HG02610 (cell line): ENCODE results near the gene LPP.

Source experiments
- ATAC-seq: cut with Tn5 transposase; IDR thresholded peaks from one replicate; pipeline ENCODE4 v1.9.1; 2021; ENCODE audit warnings: mild to moderate bottlenecking, moderate library complexity; ENCODE audit not compliant: unreplicated experiment

Gene LPP

DNA sequence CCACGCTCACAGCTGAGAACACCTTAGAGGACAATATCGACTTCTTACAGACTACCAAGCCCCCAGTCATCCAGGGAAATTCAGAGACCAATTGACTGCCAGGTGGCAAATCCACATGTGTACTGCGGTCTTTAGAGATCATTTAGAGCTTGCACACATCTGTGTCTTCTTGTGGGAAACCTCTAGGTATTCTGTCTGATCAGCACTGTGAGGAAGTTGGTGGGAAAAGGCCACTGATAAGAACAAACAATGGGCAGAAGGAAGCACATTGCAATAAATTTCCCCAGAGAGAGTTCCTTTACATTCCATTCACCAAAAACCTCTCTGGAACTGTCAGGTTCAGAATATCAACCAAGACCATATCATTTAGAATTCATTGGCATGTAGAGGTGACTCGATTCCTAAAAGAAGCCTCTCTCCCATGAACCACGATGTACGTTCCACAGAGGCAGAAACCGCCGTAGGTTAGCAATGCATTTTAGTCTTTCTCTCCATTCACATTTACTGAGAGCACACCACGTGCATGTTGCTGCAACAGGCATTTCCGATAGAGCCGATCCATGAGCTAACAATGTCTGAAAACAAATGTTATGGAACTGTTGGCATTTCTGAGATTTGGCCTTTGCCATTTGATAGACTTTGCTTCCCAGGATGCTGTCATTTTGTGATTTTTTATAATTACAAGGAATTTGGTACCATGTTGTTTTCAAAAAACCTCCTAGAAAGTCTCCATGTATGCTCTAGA, 730.5 kb downstream of the LPP start:
- no peak for ATAC-seq

DNA sequence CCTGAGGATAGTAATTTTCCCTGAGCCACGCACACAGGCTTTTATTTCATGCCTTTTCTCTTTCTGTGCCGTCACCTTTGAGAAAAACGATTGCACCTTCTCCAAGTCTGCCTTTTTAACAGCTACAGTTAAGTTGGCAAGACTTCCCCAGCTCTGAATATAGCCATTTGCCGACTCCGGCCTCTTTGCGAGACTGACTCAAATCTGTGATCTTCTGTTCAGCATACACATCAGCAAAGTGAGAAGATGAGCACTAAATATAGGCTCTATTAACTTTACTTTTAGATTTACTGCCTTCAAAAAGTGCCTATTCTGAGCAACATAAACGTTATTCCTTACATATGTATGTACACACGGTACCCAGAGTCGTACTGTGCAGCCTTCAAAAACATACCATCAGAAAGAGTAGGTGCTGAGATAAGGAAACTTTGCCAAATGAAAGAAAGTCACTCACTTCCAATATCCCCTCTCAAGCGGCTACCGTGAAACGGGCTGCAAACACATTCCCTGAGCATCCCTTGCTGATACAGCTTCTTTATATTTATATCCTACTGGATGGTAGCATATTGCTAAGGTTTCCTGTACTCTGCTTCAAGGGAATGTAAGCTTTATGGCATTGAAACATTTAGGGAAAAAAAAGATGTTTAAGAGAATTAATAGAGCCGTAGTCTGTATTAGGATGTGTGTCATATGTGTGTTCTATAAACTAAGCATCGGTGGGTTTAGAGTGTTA, 734.5 kb downstream of the LPP start:
- ATAC-seq = no peak

DNA sequence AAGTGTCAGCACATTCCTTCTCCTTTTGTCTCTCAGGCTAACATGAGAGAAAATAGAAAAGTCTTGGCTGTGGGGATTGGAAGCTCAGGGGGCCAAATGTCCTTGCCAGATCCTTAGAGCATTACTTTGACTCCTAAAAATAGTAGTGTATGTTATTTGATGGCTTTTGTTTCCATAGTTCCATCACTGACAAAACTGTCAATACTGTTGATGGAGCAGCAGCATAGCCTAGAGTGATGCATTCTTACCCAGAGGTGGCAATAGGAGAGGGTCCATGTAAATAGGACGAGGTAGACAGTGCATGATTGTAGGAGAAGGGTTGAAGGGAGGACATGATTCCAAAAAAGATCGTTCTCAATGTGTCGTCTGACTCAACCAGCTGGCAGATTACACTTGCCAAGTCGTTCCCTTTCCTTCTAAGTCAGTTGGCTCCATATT, 735.1 kb downstream of the LPP start:
- no peak for ATAC-seq

DNA sequence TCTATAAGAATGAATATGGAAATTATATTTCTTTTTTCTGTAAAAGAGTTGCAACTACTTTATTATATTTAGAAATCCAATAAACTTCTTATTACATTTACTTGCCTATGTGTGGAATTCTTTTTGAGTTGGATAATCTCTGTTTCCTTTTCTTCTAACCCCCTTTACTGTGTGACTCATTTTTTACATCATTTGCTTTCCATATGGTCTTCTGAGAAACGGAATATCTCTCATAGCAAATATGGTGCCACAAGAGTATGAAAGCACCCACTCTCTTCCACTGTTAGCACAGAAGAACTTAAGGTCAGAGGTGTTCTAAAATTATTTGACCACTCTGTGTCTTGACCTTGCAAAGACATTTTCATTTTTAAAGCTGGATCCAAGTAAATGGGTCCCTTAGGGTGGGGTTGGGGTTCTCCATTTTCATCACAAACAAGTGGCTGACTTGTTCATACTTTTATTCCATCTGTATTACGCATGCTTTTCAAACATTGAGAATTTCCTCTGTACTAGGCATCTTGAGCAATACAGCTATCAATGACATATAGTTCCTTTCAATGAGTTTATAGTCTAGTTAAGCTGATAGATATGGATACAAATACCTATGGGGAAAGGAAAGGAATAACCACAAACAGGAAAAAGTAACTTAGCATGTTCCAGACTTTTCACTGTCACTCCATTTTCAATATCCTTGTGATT, 736.8 kb downstream of the LPP start:
- no peak for ATAC-seq

DNA sequence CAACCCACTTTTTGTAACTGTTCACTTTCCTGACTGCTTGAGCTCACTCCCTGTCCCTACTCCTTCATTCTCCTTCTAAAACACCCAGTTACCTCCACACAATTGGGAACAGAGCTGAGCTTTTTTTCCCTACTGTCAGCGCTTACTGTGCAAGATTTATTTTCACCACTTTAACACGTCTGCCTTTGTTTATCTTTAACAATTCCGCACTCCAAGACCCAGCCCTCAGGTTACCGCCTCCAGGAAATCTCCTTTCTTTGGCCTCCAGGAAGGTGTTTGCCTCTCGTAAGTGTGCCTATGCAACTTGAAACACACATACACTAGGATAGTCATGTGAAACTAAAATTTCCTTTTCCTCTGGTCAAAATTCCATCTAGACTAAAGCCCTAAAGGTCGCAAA, 745.9 kb downstream of the LPP start:
- no peak for ATAC-seq

DNA sequence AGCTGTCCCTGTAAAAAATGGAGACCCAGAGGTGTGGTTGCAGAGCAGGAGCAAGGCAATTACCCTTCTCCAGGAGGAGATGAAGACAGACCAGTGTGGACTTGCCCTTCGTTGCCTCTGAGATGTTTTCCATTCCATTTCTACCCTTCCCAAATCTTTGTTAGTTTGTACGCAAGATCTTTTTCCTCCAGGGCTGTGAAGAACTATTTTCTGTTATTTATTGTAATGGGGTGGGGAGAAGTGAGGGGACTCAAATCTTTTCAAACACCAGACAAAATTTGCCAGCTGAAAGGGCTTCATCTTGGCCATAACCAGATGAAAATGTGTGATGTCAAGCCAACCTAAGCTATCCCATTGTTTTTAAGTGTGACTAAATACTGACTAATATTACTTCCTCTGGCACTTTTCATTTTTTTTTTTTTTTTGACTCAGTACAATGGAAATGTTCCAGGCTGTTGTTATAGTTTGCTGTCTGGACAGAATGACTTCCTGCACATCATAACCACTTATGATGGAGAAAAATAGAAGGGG, 746.5 kb downstream of the LPP start:
- ATAC-seq = no peak

DNA sequence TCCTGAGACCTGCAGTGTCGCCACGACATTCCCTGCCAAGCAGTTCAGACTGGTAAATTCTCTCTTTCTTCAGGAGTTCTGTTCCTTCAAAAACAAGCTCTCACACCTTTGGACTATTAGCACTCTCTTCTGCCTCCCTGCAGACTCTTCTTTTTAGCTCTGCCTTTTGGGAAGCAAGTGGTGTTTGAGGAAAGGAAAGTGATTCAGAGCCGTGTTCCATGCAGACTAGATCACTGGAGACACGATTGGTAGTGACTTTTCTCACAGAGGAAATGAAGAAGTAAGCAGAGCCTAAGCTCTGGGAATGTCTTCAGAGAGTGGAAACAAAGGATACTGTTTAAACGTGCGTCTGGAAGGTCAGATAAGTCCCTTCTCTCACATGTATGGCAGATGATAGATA, 747.2 kb downstream of the LPP start:
- ATAC-seq = no peak

DNA sequence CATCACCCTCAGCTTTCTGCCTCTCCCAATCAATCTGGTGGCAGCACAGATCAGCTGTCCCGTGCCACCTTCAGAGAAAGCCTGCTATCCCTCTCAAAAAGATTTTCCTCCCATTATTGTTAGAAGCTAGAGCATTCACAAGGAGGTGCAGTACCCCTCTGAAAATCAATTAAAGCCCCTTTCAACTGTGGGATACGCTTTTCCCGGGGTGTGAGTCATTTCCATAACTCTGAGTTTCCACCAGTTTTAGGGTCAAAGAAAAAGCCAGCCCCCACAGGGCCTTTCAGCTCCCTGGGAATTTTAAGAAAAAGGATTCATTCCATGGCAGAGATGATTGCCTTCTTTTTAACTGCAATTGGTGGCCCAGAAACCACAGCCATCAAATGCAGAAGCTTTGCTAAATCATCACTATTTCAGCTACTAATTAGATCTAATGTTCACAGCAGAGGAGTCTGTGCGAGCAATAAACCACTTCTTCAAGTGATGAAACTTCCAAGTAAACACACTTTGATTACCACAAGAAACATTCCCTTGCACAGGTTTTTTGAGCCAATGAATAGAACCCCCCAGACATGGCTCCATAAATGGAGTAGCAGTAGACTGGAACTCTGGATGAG, 747.8 kb downstream of the LPP start:
- no peak for ATAC-seq

DNA sequence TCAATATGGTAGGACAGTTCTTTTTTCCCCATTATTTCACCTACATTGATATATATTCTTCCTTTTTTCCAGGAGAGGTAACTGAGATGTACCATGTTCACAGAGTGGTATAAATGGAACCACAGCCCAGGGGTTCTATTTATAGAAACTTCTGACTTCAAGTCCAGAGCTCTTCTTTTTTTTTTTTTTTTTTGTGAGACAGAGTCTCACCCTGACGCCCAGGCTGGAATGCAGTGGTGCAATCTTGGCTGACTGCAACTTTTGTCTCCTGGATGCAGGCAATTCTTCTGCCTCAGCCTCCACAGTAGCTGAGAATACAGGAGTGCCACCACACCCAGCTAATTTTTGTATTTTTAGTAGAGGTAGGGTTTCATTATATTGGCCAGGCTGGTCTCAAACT, 750.7 kb downstream of the LPP start:
- no peak for ATAC-seq

DNA sequence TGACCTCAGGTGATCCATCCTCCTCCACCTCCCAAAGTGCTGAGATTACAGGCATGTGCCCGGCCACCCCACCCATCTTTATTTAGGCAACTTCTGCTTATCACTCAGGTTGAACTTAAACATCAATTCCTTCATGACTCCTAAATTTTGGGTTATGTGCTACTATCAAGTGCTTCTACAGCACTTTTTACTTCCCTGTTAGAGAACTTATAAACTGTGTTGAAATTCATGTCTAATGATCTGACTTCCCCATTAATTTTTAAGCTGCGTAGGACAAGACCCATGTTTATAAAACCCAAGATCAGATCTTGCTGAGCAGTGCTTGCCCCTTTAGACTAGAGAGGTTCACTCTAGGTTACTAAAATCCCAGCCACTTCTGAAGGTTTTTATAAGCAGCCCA, 751.6 kb downstream of the LPP start:
- no peak for ATAC-seq

DNA sequence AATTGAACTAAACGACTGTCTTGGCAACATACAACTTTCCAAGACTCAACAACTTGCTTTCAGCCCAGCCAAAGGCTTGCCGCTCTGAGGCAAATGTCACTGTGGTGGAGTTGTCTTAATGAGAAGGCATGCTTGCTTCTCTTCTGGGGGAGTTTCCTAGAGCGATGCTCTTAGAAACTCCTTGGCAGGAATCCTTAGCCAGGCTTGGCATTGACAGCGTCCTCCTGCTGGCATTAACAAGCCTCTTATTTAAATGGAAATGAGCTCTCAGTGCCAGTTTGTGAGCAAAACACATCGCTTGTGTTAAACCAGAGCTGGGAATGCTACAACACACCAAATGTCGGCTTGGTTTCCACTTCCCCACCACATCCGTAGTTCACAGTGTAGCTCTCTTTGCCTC, 752.3 kb downstream of the LPP start:
- ATAC-seq = no peak

DNA sequence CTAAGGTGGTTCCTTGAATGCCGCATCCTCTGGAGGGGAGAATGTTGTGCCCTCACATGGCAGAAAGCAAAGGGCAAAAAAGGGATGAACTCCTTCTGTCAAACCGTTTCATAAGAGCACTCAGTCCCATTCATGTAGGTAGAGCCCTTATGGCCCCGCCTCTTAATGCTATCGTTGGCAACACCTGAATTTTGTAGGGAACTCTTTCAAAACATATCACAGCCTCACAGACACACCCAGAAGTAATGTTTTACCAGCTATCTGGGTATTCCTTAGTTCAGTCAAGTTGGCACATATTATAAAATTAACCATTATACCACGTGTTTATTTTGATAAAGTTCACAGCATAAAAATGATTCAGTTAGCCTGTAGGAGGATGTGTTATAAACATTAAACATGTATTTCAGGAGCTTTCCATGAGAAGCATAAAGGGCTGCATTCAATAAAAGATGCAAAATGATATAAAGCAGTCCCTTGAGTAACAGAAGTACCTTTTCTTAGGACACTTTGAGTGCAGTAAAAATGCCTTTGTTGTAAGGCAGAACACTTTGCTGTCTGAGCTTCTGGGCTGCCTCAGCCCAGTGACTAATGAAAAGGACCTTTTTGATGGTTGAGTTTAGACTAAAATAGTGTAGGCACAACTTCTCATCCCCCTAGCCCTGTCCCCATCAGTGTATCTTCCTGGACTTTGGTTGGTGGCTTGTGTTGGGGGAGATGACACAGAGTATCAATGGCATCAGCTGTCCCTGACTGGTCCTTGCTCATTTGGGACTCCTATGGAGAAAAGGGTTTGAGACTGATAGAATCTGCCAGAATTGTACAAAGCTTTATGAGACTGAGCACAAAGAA, 754.3 kb downstream of the LPP start:
- no peak for ATAC-seq

DNA sequence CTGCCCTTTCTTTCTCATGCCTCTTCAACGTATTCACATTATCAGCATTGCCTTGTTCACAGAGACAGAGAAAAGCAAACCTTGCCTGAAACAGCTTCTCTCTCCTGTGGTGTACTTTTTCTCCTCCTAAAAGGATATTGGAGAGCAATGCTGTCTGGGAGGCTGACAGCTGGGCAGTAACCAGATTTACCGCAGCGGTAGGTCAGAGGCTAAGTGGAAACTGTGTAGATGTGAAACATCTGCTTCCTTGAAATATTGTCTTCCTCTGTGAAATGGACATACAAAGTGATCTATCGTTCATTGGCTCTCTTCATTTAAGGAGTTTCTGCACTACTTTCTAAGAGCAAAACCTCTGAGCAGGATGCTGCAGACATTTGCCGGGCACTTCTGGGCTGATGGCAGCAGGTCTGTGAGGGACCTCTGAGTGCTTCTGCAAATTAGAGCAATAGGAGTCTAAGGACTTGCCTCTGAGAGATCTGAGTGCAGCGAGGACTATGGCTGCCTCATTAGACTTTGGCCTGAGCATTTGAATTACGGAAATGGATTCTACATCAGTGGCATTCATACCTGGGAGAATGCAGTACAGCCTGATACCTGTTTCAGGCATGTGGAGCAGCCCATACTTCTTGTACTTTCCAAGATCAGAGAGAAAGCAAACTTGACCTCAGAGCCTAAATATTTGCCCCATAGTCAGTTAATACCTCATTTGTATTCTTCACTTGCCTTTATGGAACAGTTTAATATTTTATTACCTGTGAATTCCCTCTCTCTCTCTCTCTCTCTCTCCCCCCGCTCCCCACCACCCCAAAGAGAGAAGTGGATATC, 757.3 kb downstream of the LPP start:
- no peak for ATAC-seq

DNA sequence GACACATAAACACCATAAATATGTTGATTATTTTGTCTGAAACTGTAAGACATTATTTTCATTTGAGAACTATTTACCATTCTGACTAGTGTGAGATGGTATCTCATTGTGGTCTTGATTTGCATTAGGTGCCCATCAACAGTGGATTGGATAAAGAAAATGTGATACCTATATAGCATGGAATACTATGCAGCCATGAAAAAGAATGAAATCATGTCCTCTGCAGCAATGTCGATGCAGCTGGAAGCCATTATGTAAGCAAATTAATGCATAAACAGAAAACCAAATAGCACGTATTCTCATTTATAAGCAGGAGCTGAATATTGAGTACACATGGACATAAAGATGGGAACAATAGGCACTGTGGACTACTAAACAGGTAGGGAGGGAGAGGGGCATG, 759.1 kb downstream of the LPP start:
- ATAC-seq = no peak

DNA sequence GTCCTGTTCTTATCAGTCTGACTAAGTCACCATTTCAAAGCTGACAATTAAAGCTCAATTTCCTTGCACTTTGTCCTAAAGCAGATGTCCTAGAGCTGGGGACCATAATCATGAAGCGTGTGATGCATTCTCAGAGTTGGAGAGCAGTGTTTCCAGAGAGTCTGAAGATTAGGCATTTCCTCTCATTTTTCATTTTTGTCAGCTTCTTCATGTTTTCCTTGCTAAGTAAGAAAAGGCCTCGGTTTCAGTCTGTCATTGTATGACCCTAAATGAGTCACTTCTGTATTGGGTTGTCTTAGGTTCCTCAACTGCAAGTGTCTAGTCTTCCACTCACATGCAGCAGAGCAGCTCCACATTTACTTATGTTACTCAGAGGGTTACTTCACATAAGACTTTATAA, 760.6 kb downstream of the LPP start:
- ATAC-seq = peak; percentile 65

DNA sequence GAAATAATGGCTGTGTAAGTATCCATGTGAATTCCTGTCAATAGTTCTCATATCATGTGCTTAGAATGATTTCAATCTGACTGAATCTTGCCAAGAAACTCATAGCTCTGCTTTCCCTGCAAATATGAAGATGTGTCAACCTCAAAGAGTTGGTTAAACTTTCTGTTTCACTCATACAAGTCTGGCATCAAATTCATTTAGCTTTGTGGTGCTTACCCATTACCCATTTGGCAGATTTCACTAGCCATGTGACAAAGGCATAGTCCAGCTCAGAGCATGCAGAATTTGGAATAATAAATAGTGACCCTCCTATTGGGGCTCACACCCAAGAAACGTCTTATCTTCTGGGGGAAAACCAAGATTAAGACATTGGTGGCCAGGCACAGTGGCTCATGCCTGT, 761.2 kb downstream of the LPP start:
- ATAC-seq = peak; percentile 42

DNA sequence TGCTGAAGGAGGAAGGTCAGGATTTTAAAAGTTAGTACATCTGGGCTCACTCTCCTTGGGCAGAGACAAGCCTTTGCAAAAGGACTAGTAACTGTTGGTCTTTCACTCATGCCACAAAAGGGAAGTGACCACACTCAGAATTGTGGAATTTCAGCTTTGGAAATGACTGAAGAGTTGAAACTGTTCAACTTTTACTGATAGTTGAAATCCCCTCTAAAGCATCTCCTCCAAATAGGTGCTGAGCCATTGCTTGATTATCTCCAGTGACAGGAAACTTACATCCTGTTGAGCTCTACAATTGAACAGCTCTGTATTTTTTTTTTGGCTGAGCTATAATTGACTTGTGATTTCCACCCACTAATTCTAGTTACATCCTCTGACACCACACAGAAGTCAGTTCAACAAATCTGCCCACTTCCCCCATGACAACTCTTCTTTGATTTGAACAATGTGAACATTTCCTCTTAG, 763.0 kb downstream of the LPP start:
- peak; percentile 72 for ATAC-seq

DNA sequence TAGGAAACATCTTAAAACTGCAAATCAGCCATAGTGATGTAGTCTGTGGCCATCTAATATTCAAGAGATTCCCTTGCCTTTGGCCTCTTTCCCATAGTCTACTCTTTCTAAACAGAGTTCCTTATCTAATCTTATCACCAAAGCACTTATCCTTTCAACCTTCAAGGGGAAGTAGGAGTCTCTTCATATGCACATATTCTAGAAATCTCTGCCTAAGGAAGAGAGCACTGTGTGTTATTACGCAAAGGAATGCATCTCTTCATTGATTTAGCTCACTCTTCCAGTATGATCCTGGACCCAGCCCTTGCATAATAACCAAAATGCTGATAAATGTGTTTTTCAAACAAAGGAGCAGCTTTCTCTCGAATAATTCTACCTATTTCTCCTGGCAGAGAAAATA, 764.1 kb downstream of the LPP start:
- no peak for ATAC-seq

DNA sequence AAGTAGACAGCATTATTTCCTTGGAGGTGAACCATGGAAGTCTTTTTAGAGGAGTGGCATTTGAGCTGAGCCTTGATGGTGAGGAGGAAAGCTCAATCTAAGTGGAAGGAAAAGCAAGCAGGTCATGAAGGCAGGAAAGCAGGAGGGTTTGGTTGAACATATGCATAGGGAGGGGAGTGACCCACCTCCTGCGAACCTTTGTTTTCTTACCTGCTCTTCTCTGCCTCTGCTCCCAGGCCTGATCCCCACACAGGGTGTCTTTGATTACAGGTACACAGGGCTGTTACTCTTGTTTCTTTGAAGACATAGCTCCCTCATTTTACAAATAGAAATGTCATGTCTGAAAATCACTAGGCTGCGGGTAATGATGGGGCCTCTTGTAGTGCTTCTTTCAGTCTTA, 769.7 kb downstream of the LPP start:
- no peak for ATAC-seq
